HEK293T (cell line): ENCODE results near the gene SNX14.

Experiments used
- CTCF ChIA-PET: fragments of 350-600 bp; formaldehyde crosslinking; extraction: SDS; loops from one replicate; lab custom pipeline; 2021; ENCODE audit warnings: antibody characterized with exemption, inconsistent platforms; lab: Yijun Ruan, JAX
- POLR2A ChIA-PET: fragments of 350-600 bp; formaldehyde crosslinking; extraction: SDS; loops from one replicate; lab custom pipeline; 2020; ENCODE audit warnings: antibody characterized with exemption, inconsistent platforms; lab: Yijun Ruan, JAX
- DNase-seq: peaks from one replicate; pipeline ENCODE4 v3.0.0; 2012; ENCODE audit warnings: mixed read lengths; ENCODE audit errors: extremely low spot score
- ARNT ChIP-seq: fragments of 450-650 bp; IDR thresholded peaks from 2 replicates; pipeline ENCODE4 v1.6.1; 2017; ENCODE audit warnings: mild to moderate bottlenecking
- BHLHE40 ChIP-seq: fragments of 450-650 bp; IDR thresholded peaks from 2 replicates; pipeline ENCODE4 v1.6.1; 2016; ENCODE audit warnings: mild to moderate bottlenecking, moderate library complexity, borderline replicate concordance
- CTBP1 ChIP-seq: fragments of 450-650 bp; IDR thresholded peaks from 2 replicates; pipeline ENCODE4 v1.6.1; 2016; ENCODE audit warnings: borderline replicate concordance
- ELF4 ChIP-seq: fragments of 450-650 bp; IDR thresholded peaks from 2 replicates; pipeline ENCODE4 v1.6.1; 2017; ENCODE audit warnings: antibody characterized with exemption
- FOXA1 ChIP-seq: fragments of 450-650 bp; IDR thresholded peaks from 2 replicates; pipeline ENCODE4 v1.6.1; 2016; ENCODE audit warnings: mild to moderate bottlenecking
- FOXK2 ChIP-seq: fragments of 450-650 bp; IDR thresholded peaks from 2 replicates; pipeline ENCODE4 v1.6.1; 2016; ENCODE audit warnings: mild to moderate bottlenecking
- FOXM1 ChIP-seq: fragments of 450-650 bp; IDR thresholded peaks from 2 replicates; pipeline ENCODE4 v1.6.1; 2017; ENCODE audit warnings: mild to moderate bottlenecking, borderline replicate concordance
- HDGF ChIP-seq: fragments of 450-650 bp; IDR thresholded peaks from 2 replicates; pipeline ENCODE4 v1.6.1; 2017; ENCODE audit warnings: antibody characterized with exemption, borderline replicate concordance
- L3MBTL2 ChIP-seq: fragments of 450-650 bp; conservative IDR thresholded peaks from 2 replicates; pipeline ENCODE4 v1.6.1; 2016; ENCODE audit warnings: mild to moderate bottlenecking
- LEF1 ChIP-seq: fragments of 450-650 bp; IDR thresholded peaks from 2 replicates; pipeline ENCODE4 v1.6.1; 2017; ENCODE audit warnings: mild to moderate bottlenecking, borderline replicate concordance
- NFRKB ChIP-seq: fragments of 450-650 bp; IDR thresholded peaks from 2 replicates; pipeline ENCODE4 v1.6.1; 2016; ENCODE audit warnings: mild to moderate bottlenecking, moderate library complexity
- PKNOX1 ChIP-seq: fragments of 450-650 bp; IDR thresholded peaks from 2 replicates; pipeline ENCODE4 v1.6.1; 2016
- SP1 ChIP-seq: fragments of 450-650 bp; IDR thresholded peaks from 2 replicates; pipeline ENCODE4 v1.6.1; 2017
- SUZ12 ChIP-seq: fragments of 450-650 bp; IDR thresholded peaks from 2 replicates; pipeline ENCODE4 v1.6.1; 2016; ENCODE audit warnings: mild to moderate bottlenecking
- TARDBP ChIP-seq: fragments of 450-650 bp; IDR thresholded peaks from 2 replicates; pipeline ENCODE4 v1.6.1; 2016
- ZNF384 ChIP-seq: fragments of 450-650 bp; IDR thresholded peaks from 2 replicates; pipeline ENCODE4 v1.6.1; 2016

SNX14 gene

GRCh38 chr6:85484948-85485347, 108.7 kb downstream of the SNX14 start:
- ChIA-PET CTCF (interaction anchor here (1.0 kb wide), 1 partner anchor 11 kb away, joined by 3 read pairs; no protein-coding TSS in a partner anchor), POLR2A (no interaction called here)
- no peak for TF ChIP-seq SP1
- DNase-seq: no peak

- no peak for DNase-seq
- TF ChIP-seq ZNF384 (no peak), NFRKB (no peak), SUZ12 (no peak), ARNT (no peak), FOXA1 (no peak), HDGF (no peak), CTBP1 (no peak), LEF1 (no peak), TARDBP (no peak), L3MBTL2 (no peak), BHLHE40 (no peak), FOXK2 (no peak), FOXM1 (no peak), ELF4 (no peak), PKNOX1 (no peak), SP1 (no peak)
- POLR2A ChIA-PET: no interaction called here
- CTCF ChIA-PET: interaction anchor here (1.0 to 2.1 kb wide), 2 partner anchors 109 to 131 kb away, joined by 3 to 9 read pairs; no protein-coding TSS in a partner anchor
Observed at GRCh38 chr6:85483846-85484245, 109.8 kb downstream of the SNX14 start.

GRCh38 chr6:85482905-85483700, 110.6 kb downstream of the SNX14 start:
- DNase-seq: peak; percentile 74
- TF ChIP-seq ARNT (no peak), ZNF384 (no peak), LEF1 (no peak), ELF4 (no peak), CTBP1 (no peak)
- ChIA-PET CTCF (interaction anchor here (0.6 to 2.1 kb wide), 23 partner anchors 10 to 1142 kb away, joined by 3 to 14 read pairs (median 3); no protein-coding TSS in a partner anchor), POLR2A (interaction anchor here (0.6 to 0.9 kb wide), 2 partner anchors 34 to 195 kb away, joined by 3 to 5 read pairs; partner anchors contain the start of gene NT5E)

GRCh38 chr6:85482206-85482904, 111.3 kb downstream of the SNX14 start:
- ChIA-PET CTCF (interaction anchor here (0.6 to 2.1 kb wide), 23 partner anchors 9 to 1142 kb away, joined by 3 to 14 read pairs (median 3); no protein-coding TSS in a partner anchor), POLR2A (interaction anchor here (0.6 to 0.9 kb wide), 2 partner anchors 33 to 196 kb away, joined by 3 to 5 read pairs; partner anchors contain the start of gene NT5E)
- TF ChIP-seq ELF4 (no peak), L3MBTL2 (no peak), NFRKB (no peak), BHLHE40 (no peak), SUZ12 (no peak), HDGF (no peak), FOXM1 (no peak), SP1 (no peak), CTBP1 (no peak), FOXK2 (no peak)
- DNase-seq: no peak

- ChIA-PET CTCF (interaction anchor here (1.4 kb wide), 1 partner anchor 57 kb away, joined by 3 read pairs; no protein-coding TSS in a partner anchor), POLR2A (no interaction called here)
- no peak for TF ChIP-seq LEF1
- no peak for TF ChIP-seq SUZ12
- no peak for TF ChIP-seq CTBP1
- TF ChIP-seq PKNOX1: no peak
- TF ChIP-seq FOXM1: no peak
- no peak for TF ChIP-seq SP1
- no peak for TF ChIP-seq FOXA1
- no peak for TF ChIP-seq ELF4
- TF ChIP-seq TARDBP: no peak
- no peak for TF ChIP-seq BHLHE40
- no peak for TF ChIP-seq L3MBTL2
- TF ChIP-seq ARNT: no peak
- TF ChIP-seq ZNF384: no peak
- no peak for TF ChIP-seq HDGF
- TF ChIP-seq NFRKB: no peak
- TF ChIP-seq FOXK2: no peak
- DNase-seq: no peak
Observed at GRCh38 chr6:85479208-85479607, 114.5 kb downstream of the SNX14 start.

- POLR2A ChIA-PET: no interaction called here
- CTCF ChIA-PET: interaction anchor here (1.1 to 1.6 kb wide), 2 partner anchors 115 to 122 kb away, joined by 4 to 6 read pairs; no protein-coding TSS in a partner anchor
- DNase-seq: no peak
- TF ChIP-seq HDGF (no peak), FOXK2 (no peak), FOXM1 (no peak), L3MBTL2 (no peak), SP1 (no peak), CTBP1 (no peak), PKNOX1 (no peak), ELF4 (no peak), FOXA1 (no peak), ZNF384 (no peak), LEF1 (no peak), ARNT (no peak), NFRKB (no peak), BHLHE40 (no peak), SUZ12 (no peak), TARDBP (no peak)
Observed at GRCh38 chr6:85476532-85476931, 117.1 kb downstream of the SNX14 start.
